SK-N-SH treated with all-trans-retinoic acid at 6 μM for 48 hours (cell line): ENCODE measurements around the gene FUT1.

Experiments
- ARNTL ChIP-seq: fragments of 450-650 bp; formaldehyde crosslinking; IDR thresholded peaks from 2 replicates; pipeline ENCODE4 v1.5.0; 2020; ENCODE audit warnings: low read depth, mild to moderate bottlenecking, moderate library complexity, borderline replicate concordance
- ESRRG ChIP-seq: fragments of 250-450 bp; sonication (Bioruptor Pico); IDR thresholded peaks from 2 replicates; pipeline ENCODE4 v1.6.1; 2021; ENCODE audit warnings: mild to moderate bottlenecking
- OSR1 ChIP-seq: fragments of 250-450 bp; sonication (Bioruptor Pico); IDR thresholded peaks from 2 replicates; pipeline ENCODE4 v1.8.0; 2022; ENCODE audit warnings: moderate library complexity, mild to moderate bottlenecking, inconsistent platforms
- PPARA ChIP-seq: fragments of 250-450 bp; sonication (Bioruptor Pico); IDR thresholded peaks from 2 replicates; pipeline ENCODE4 v1.5.0; 2020; ENCODE audit warnings: mild to moderate bottlenecking, borderline replicate concordance
- RARB ChIP-seq: fragments of 250-450 bp; sonication (Bioruptor Pico); IDR thresholded peaks from 2 replicates; pipeline ENCODE4 v1.8.0; 2021; ENCODE audit warnings: mild to moderate bottlenecking, moderate library complexity
- TCF4 ChIP-seq: fragments of 250-450 bp; sonication (Bioruptor Pico); IDR thresholded peaks from 2 replicates; pipeline ENCODE4 v1.8.0; 2021; ENCODE audit warnings: mild to moderate bottlenecking, moderate library complexity, borderline replicate concordance
- ZFP3 ChIP-seq: fragments of 250-450 bp; sonication (Bioruptor Pico); IDR thresholded peaks from 2 replicates; pipeline ENCODE4 v1.5.0; 2020; ENCODE audit warnings: mild to moderate bottlenecking, moderate library complexity
- ZNF565 ChIP-seq: fragments of 450-650 bp; formaldehyde crosslinking; conservative IDR thresholded peaks from 2 replicates; pipeline ENCODE4 v1.5.0; 2020; ENCODE audit warnings: low read depth, mild to moderate bottlenecking, moderate library complexity
- ZNF70 ChIP-seq: fragments of 450-650 bp; formaldehyde crosslinking; IDR thresholded peaks from 2 replicates; pipeline ENCODE4 v1.5.0; 2020; ENCODE audit warnings: mild to moderate bottlenecking, moderate library complexity
- TF ChIP-seq, protein P1 (sequence below): fragments of 250-450 bp; sonication (Bioruptor Pico); IDR thresholded peaks from 2 replicates; pipeline ENCODE4 v1.5.0; 2020; ENCODE audit warnings: mild to moderate bottlenecking, moderate library complexity
- TF ChIP-seq, protein P2 (sequence below): fragments of 250-450 bp; sonication (Bioruptor Pico); IDR thresholded peaks from 2 replicates; pipeline ENCODE4 v1.5.1; 2021; ENCODE audit warnings: mild to moderate bottlenecking, moderate library complexity

DNA sequence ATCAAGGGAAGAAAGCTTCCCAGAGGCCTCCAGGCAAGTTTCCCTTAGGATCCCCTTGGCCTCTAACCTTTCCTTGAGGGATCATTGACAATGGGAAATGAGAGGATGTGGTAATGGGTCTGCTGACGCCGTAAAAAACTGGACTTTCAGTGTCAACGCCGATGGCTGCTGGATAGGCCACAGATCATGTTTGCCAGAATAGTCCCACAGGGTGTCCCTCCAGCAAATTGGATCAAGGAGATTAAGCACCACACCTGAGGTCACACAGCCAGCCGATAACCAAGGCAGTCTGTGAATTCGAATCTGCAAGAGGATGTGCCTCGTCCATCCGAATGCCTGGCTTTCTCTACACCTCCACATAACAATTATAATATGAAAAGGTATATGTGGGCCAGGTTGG lies 40.8 kb upstream of the FUT1 start:
- no peak for TF ChIP-seq ZFP3
- TF ChIP-seq, protein P1, sequence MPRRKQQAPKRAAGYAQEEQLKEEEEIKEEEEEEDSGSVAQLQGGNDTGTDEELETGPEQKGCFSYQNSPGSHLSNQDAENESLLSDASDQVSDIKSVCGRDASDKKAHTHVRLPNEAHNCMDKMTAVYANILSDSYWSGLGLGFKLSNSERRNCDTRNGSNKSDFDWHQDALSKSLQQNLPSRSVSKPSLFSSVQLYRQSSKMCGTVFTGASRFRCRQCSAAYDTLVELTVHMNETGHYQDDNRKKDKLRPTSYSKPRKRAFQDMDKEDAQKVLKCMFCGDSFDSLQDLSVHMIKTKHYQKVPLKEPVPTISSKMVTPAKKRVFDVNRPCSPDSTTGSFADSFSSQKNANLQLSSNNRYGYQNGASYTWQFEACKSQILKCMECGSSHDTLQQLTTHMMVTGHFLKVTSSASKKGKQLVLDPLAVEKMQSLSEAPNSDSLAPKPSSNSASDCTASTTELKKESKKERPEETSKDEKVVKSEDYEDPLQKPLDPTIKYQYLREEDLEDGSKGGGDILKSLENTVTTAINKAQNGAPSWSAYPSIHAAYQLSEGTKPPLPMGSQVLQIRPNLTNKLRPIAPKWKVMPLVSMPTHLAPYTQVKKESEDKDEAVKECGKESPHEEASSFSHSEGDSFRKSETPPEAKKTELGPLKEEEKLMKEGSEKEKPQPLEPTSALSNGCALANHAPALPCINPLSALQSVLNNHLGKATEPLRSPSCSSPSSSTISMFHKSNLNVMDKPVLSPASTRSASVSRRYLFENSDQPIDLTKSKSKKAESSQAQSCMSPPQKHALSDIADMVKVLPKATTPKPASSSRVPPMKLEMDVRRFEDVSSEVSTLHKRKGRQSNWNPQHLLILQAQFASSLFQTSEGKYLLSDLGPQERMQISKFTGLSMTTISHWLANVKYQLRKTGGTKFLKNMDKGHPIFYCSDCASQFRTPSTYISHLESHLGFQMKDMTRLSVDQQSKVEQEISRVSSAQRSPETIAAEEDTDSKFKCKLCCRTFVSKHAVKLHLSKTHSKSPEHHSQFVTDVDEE: no peak
- TF ChIP-seq ZNF565: no peak
- TF ChIP-seq OSR1 (CRISPR knock-in tag): no peak
- no peak for TF ChIP-seq TCF4
- TF ChIP-seq, protein P2, sequence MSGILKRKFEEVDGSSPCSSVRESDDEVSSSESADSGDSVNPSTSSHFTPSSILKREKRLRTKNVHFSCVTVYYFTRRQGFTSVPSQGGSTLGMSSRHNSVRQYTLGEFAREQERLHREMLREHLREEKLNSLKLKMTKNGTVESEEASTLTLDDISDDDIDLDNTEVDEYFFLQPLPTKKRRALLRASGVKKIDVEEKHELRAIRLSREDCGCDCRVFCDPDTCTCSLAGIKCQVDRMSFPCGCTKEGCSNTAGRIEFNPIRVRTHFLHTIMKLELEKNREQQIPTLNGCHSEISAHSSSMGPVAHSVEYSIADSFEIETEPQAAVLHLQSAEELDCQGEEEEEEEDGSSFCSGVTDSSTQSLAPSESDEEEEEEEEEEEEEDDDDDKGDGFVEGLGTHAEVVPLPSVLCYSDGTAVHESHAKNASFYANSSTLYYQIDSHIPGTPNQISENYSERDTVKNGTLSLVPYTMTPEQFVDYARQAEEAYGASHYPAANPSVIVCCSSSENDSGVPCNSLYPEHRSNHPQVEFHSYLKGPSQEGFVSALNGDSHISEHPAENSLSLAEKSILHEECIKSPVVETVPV (CRISPR knock-in tag): no peak
- TF ChIP-seq ARNTL (CRISPR knock-in tag): no peak
- no peak for TF ChIP-seq RARB (CRISPR knock-in tag)
- TF ChIP-seq ESRRG (CRISPR knock-in tag): no peak
- no peak for TF ChIP-seq PPARA (CRISPR knock-in tag)
- TF ChIP-seq ZNF70: no peak
